MM.1S (cell line): ENCODE measurements around the gene CD4.
"Not testable (repeated sequence)": the region's sequence is repeated elsewhere in the genome, so short reads cannot be mapped to it uniquely, and the experiment has no call there.

Source experiments
- DNase-seq: peaks from one replicate; pipeline ENCODE4 v3.0.0-alpha.2; 2015
- H2AFZ ChIP-seq: fragments of 300-600 bp; sonication (generic); 2 replicates; pipeline ENCODE4 v1.6.0; 2016; ENCODE audit warnings: antibody characterized with exemption, low read length
- H3F3A ChIP-seq: fragments of 300-600 bp; sonication (generic); 2 replicates; pipeline ENCODE4 v1.6.1; 2016; ENCODE audit warnings: mild to moderate bottlenecking, antibody characterized with exemption, low read length, moderate library complexity, mixed read lengths; ENCODE audit not compliant: insufficient read depth
- H3K27ac ChIP-seq: fragments of 300-600 bp; sonication (generic); 2 replicates; pipeline ENCODE4 v1.5.1; 2016; ENCODE audit warnings: mild to moderate bottlenecking, low read length
- H3K27me3 ChIP-seq: fragments of 300-600 bp; sonication (generic); replicated peaks from 2 replicates; pipeline ENCODE4 v1.6.0; 2016; ENCODE audit warnings: low read length; ENCODE audit not compliant: insufficient read depth
- H3K36me3 ChIP-seq: fragments of 300-600 bp; sonication (generic); replicated peaks from 2 replicates; pipeline ENCODE4 v1.6.1; 2016; ENCODE audit warnings: mild to moderate bottlenecking, low read length, mixed read lengths; ENCODE audit not compliant: insufficient read depth
- H3K4me1 ChIP-seq: fragments of 300-600 bp; sonication (generic); 2 replicates; pipeline ENCODE4 v1.6.1; 2016; ENCODE audit warnings: low read length, mixed read lengths
- H3K4me2 ChIP-seq: fragments of 300-600 bp; sonication (generic); 2 replicates; pipeline ENCODE4 v1.6.0; 2016; ENCODE audit warnings: low read depth, low read length
- H3K4me3 ChIP-seq: fragments of 300-600 bp; sonication (generic); 2 replicates; pipeline ENCODE4 v1.5.1; 2016; ENCODE audit warnings: low read length, mixed read lengths
- H3K79me2 ChIP-seq: fragments of 300-600 bp; sonication (generic); 2 replicates; pipeline ENCODE4 v1.6.1; 2016; ENCODE audit warnings: mixed run types, low read length, mixed read lengths
- H3K9ac ChIP-seq: fragments of 300-600 bp; sonication (generic); 2 replicates; pipeline ENCODE4 v1.6.1; 2016; ENCODE audit warnings: low read length, mixed read lengths
- H3K9me2 ChIP-seq: fragments of 300-600 bp; sonication (generic); replicated peaks from 2 replicates; pipeline ENCODE4 v1.6.1; 2016; ENCODE audit warnings: mild to moderate bottlenecking, low read length, mixed read lengths; ENCODE audit not compliant: insufficient read depth
- H3K9me3 ChIP-seq: fragments of 300-600 bp; sonication (generic); replicated peaks from 2 replicates; pipeline ENCODE4 v1.6.1; 2016; ENCODE audit warnings: mild to moderate bottlenecking, low read length, mixed read lengths; ENCODE audit not compliant: insufficient read depth
- H4K20me1 ChIP-seq: fragments of 300-600 bp; sonication (generic); 2 replicates; pipeline ENCODE4 v1.6.1; 2016; ENCODE audit warnings: mild to moderate bottlenecking, low read length, moderate library complexity, mixed read lengths; ENCODE audit not compliant: insufficient read depth
- EZH2 ChIP-seq: fragments of 300-600 bp; sonication (generic); optimal IDR thresholded peaks from 2 replicates; pipeline ENCODE3; 2017; ENCODE audit warnings: low read depth, mild to moderate bottlenecking, antibody characterized with exemption, low read length, mixed read lengths
- EZH2phosphoT487 ChIP-seq: fragments of 300-600 bp; sonication (generic); IDR thresholded peaks from 2 replicates; pipeline ENCODE4 v1.6.1; 2018; ENCODE audit warnings: antibody characterized with exemption, low read length
- TF ChIP-seq, protein P1 (sequence below): fragments of 300-600 bp; sonication (generic); IDR thresholded peaks from 2 replicates; pipeline ENCODE4 v1.5.1; 2016; ENCODE audit warnings: antibody characterized with exemption, low read length, mixed read lengths

The CD4 gene

DNA sequence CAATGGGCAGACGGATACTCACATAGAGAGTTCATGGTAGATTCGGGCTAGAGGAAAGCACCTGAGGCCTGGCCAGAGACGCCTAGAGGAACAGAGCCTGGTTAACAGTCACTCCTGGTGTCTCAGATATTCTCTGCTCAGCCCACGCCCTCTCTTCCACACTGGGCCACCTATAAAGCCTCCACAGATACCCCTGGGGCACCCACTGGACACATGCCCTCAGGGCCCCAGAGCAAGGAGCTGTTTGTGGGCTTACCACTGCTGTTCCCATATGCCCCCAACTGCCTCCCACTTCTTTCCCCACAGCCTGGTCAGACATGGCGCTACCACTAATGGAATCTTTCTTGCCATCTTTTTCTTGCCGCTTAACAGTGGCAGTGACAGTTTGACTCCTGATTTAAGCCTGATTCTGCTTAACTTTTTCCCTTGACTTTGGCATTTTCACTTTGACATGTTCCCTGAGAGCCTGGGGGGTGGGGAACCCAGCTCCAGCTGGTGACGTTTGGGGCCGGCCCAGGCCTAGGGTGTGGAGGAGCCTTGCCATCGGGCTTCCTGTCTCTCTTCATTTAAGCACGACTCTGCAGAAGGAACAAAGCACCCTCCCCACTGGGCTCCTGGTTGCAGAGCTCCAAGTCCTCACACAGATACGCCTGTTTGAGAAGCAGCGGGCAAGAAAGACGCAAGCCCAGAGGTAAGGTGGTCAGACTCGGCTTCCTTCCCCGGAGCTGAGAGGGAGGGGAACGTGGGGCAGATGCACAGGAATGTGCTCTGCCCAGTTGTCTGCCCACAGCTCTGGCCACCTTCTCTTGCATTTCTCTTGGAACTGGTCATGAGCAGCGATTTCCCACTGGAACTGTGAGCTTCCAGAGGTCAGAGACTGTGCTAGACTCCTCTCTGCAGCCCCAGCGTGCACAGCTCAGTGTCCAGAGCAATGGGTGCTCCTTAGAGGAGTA, at the start of gene CD4:
CD4 (plus strand) TSS at position 557 of the 953 bp plus-strand sequence. CDS start 10,611 bp downstream, outside the sequence.
- no peaks in the 10 kb centered on the region for H3K79me2 ChIP-seq
- H3K9ac ChIP-seq = no peak within 1 kb of the TSS
- H3K9me3 ChIP-seq = no peaks in the 10 kb centered on the region
- no peaks in the 10 kb centered on the region for H3K36me3 ChIP-seq
- no peaks in the 10 kb centered on the region for H4K20me1 ChIP-seq
- H3K4me3 ChIP-seq = no peak within 1 kb of the TSS
- no peak within 1 kb of the TSS for H2AFZ ChIP-seq
- H3K4me1 ChIP-seq = peaks cover 7% of the 10 kb centered on the region
- H3K4me2 ChIP-seq = no peak within 1 kb of the TSS
- no peak within 1 kb of the TSS for H3K27ac ChIP-seq
- H3K27me3 ChIP-seq = no peaks in the 10 kb centered on the region
- DNase-seq = no peak
- TF ChIP-seq, protein P1, sequence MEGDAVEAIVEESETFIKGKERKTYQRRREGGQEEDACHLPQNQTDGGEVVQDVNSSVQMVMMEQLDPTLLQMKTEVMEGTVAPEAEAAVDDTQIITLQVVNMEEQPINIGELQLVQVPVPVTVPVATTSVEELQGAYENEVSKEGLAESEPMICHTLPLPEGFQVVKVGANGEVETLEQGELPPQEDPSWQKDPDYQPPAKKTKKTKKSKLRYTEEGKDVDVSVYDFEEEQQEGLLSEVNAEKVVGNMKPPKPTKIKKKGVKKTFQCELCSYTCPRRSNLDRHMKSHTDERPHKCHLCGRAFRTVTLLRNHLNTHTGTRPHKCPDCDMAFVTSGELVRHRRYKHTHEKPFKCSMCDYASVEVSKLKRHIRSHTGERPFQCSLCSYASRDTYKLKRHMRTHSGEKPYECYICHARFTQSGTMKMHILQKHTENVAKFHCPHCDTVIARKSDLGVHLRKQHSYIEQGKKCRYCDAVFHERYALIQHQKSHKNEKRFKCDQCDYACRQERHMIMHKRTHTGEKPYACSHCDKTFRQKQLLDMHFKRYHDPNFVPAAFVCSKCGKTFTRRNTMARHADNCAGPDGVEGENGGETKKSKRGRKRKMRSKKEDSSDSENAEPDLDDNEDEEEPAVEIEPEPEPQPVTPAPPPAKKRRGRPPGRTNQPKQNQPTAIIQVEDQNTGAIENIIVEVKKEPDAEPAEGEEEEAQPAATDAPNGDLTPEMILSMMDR = no peak
- TF ChIP-seq EZH2 = no peak
- TF ChIP-seq EZH2phosphoT487 = no peak
- no peaks in the 10 kb centered on the region; the same call in 1 of the 2 replicates for H3F3A ChIP-seq
- H3K9me2 ChIP-seq = no peaks in the 10 kb centered on the region

DNA sequence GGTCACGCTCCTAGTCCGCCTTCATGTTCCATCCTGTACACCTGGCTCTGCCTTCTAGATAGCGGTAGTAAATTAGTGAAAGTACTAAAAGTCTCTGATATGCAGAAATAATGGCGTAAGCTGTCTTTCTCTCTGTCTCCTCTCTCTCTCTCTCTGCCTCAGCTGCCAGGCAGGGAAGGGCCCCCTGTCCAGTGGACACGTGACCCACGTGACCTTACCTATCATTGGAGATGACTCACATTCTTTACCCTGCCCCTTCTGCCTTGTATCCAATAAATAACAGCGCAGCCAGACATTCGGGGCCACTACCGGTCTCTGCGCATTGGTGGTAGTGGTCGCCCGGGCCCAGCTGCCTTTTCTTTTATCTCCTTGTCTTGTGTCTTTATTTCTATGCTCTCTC, 47.2 kb upstream of the CD4 start:
- not testable (repeated sequence) for H3K4me1 ChIP-seq, H3K27me3 ChIP-seq, H3K36me3 ChIP-seq, H2AFZ ChIP-seq, H3K9me2 ChIP-seq, H3K9me3 ChIP-seq, H3K4me3 ChIP-seq, H3K27ac ChIP-seq, H3K79me2 ChIP-seq, H3K9ac ChIP-seq, DNase-seq, H4K20me1 ChIP-seq, H3K4me2 ChIP-seq, H3F3A ChIP-seq

GRCh38 chr12:6742834-6743233, 46.5 kb upstream of the CD4 start:
- Histone ChIP-seq H3K9ac (no peak overlapping the region), H3K4me3 (no peak overlapping the region), H3K9me2 (no peaks in the 10 kb centered on the region), H3K27me3 (no peaks in the 10 kb centered on the region), H3K36me3 (no peaks in the 10 kb centered on the region), H3F3A (no peaks in the 10 kb centered on the region), H2AFZ (no peak overlapping the region), H3K79me2 (no peaks in the 10 kb centered on the region), H3K9me3 (no peaks in the 10 kb centered on the region), H3K4me1 (no peaks in the 10 kb centered on the region), H3K27ac (no peak overlapping the region), H3K4me2 (no peak overlapping the region), H4K20me1 (no peaks in the 10 kb centered on the region)
- TF ChIP-seq, protein P1 = no peak
- no peak for TF ChIP-seq EZH2
- TF ChIP-seq EZH2phosphoT487 = no peak
- no peak for DNase-seq

DNA sequence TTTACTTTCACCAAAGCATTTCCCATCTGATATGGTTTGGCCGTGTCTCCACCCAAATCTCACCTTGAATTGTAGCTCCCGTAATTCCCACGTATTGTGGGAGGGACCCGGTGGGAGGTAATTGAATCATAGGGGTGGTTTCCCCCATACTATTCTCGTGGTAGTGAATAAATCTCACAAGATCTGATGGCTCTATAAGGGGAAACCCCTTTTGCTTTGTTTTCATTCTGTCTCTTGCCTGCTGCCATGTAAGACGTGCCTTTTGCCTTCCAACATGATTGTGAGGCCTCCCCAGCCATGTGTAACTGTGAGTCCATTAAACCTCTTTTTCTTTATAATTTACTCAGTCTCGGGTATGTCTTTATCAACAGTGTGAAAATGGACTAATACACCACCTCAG, 46.0 kb upstream of the CD4 start:
- not testable (repeated sequence) for H3F3A ChIP-seq, H3K27me3 ChIP-seq, H3K9ac ChIP-seq, H3K9me2 ChIP-seq, H3K79me2 ChIP-seq, H4K20me1 ChIP-seq, H3K4me2 ChIP-seq, H3K4me3 ChIP-seq, H2AFZ ChIP-seq, H3K27ac ChIP-seq, H3K4me1 ChIP-seq, H3K9me3 ChIP-seq, H3K36me3 ChIP-seq, DNase-seq
